B cell (primary cell): Measurements from ENCODE around the gene PIGT. TPM values are rescaled to one million over a fixed set of nuclear protein-coding genes. Genes with fewer than 3 reads are reported as not detected.
A peak's percentile ranks its signal among the peaks of the same experiment; 100 is the strongest.

ENCODE experiments used
- ATAC-seq: fragments of 200-7000 bp; cut with Tn5 transposase; one replicate; pipeline ENCODE4 v1.10.0; 2021; ENCODE audit warnings: low read depth, mild to moderate bottlenecking, moderate number of reproducible peaks, moderate library complexity
- CTCF ChIA-PET: fragments of 350-600 bp; sonication (Branson Sonifier 250); formaldehyde crosslinking; loops from one replicate; lab custom pipeline; 2021; ENCODE audit warnings: antibody characterized with exemption, inconsistent platforms; lab: Charles Lee
- POLR2A ChIA-PET: fragments of 350-600 bp; sonication (Branson Sonifier 250); formaldehyde crosslinking; loops from one replicate; lab custom pipeline; 2021; ENCODE audit warnings: antibody characterized with exemption; lab: Charles Lee
- DNase-seq: peaks from one replicate; pipeline ENCODE4 v3.0.0; 2013
- H2AFZ ChIP-seq: 2 replicates; pipeline ENCODE4 v1.6.1; 2012; ENCODE audit warnings: mild to moderate bottlenecking, low read depth, low read length; ENCODE audit not compliant: insufficient read depth, poor library complexity, severe bottlenecking
- H3K27ac ChIP-seq, 2 donors: 1 replicate in 1 of 2; 2 replicates in 1 of 2; pipeline ENCODE4 v1.5.1; 2012 to 2013; ENCODE audit warnings: low read length in 2 of 2, mild to moderate bottlenecking in 2 of 2, moderate library complexity in 1 of 2
- H3K27me3 ChIP-seq, 4 experiments: fragments of 200-600 bp in 1 of 4; sonication (generic) in 1 of 4; replicated peaks in 1 of 4; 1 replicate in 2 of 4; 2 replicates in 2 of 4; pipeline versions ENCODE4 v1.6.1 to v1.7.0; 2013 to 2016; ENCODE audit warnings: low read length in 3 of 4, mild to moderate bottlenecking in 2 of 4, mixed read lengths in 1 of 4, moderate library complexity in 1 of 4; ENCODE audit not compliant: insufficient read depth in 4 of 4, control insufficient read depth in 3 of 4; ENCODE audit errors: control extremely low read depth in 1 of 4
- H3K36me3 ChIP-seq, 2 experiments: replicated peaks in 1 of 2; 1 replicate in 1 of 2; 2 replicates in 1 of 2; pipeline versions ENCODE4 v1.6.1 to v1.7.1; 2013; ENCODE audit warnings: low read length in 1 of 2; ENCODE audit not compliant: insufficient read depth in 2 of 2, control insufficient read depth in 1 of 2; ENCODE audit errors: control extremely low read depth in 1 of 2, extremely low read depth in 1 of 2
- H3K4me1 ChIP-seq, 2 donors: fragments of 200-600 bp in 1 of 2; sonication (generic) in 1 of 2; 1 replicate in 1 of 2; 2 replicates in 1 of 2; pipeline versions ENCODE4 v1.5.1 to v1.6.1; 2013 to 2017; ENCODE audit warnings: low read length in 2 of 2; ENCODE audit not compliant: control insufficient read depth in 2 of 2, insufficient read depth in 2 of 2
- H3K4me2 ChIP-seq: replicated peaks from 2 replicates; pipeline ENCODE3; 2012; ENCODE audit warnings: mild to moderate bottlenecking, low read depth, low read length; ENCODE audit not compliant: poor library complexity, severe bottlenecking
- H3K4me3 ChIP-seq, 5 experiments: fragments of 200-600 bp in 1 of 5; sonication (generic) in 1 of 5; 1 replicate in 3 of 5; 2 replicates in 2 of 5; pipeline versions ENCODE4 v1.5.1 to v1.7.0; 2011 to 2016; ENCODE audit warnings: low read length in 4 of 5, mild to moderate bottlenecking in 4 of 5, low read depth in 2 of 5, control low read depth in 1 of 5, moderate library complexity in 1 of 5; ENCODE audit not compliant: insufficient read depth in 1 of 5; ENCODE audit errors: control extremely low read depth in 1 of 5, extremely low read depth in 1 of 5
- H3K79me2 ChIP-seq: fragments of 200-600 bp; sonication (generic); one replicate; pipeline ENCODE4 v1.6.0; 2016; ENCODE audit warnings: low read length; ENCODE audit not compliant: control insufficient read depth, insufficient read depth
- H3K9ac ChIP-seq: fragments of 200-600 bp; sonication (generic); 2 replicates; pipeline ENCODE4 v1.6.1; 2017; ENCODE audit warnings: mild to moderate bottlenecking, low read length, moderate library complexity
- H3K9me3 ChIP-seq, 3 donors: one replicate each; pipeline versions ENCODE4 v1.6.1 to v1.7.1; 2013; ENCODE audit warnings: low read length in 2 of 3; ENCODE audit not compliant: control insufficient read depth in 2 of 3, insufficient read depth in 1 of 3; ENCODE audit errors: control extremely low read depth in 1 of 3
- H4K20me1 ChIP-seq: 2 replicates; pipeline ENCODE4 v1.6.0; 2012; ENCODE audit warnings: mild to moderate bottlenecking, low read length; ENCODE audit not compliant: insufficient read depth, control insufficient read depth, poor library complexity, severe bottlenecking
- H3K27ac Mint-ChIP-seq: one replicate; pipeline ENCODE4 v1.8.0; 2021; ENCODE audit warnings: mixed read lengths
- H3K27me3 Mint-ChIP-seq: one replicate; pipeline ENCODE4 v1.8.0; 2021; ENCODE audit warnings: mixed read lengths
- H3K4me1 Mint-ChIP-seq: one replicate; pipeline ENCODE4 v1.8.0; 2021; ENCODE audit warnings: mixed read lengths
- H3K4me3 Mint-ChIP-seq: one replicate; pipeline ENCODE4 v1.8.0; 2021; ENCODE audit warnings: mixed read lengths
- H3K9me3 Mint-ChIP-seq: one replicate; pipeline ENCODE4 v1.8.0; 2022; ENCODE audit warnings: mixed read lengths; ENCODE audit not compliant: insufficient read depth
- EZH2 ChIP-seq: IDR thresholded peaks from 2 replicates; pipeline ENCODE4 v1.6.1; 2012; ENCODE audit warnings: borderline replicate concordance, low read depth, mild to moderate bottlenecking, moderate library complexity, low read length; ENCODE audit not compliant: insufficient read depth, poor library complexity, severe bottlenecking
- WGBS: methylation state at CpG from one replicate; pipeline ENCODE4 v1.1.5; 2013; ENCODE audit warnings: missing lambda C conversion rate; ENCODE audit not compliant: insufficient coverage; 5-methylcytosine and 5-hydroxymethylcytosine counted together
- intact Hi-C: fragments of 100-400 bp; cut with micrococcal nuclease; formaldehyde crosslinking; loops from one replicate; pipeline ENCODE4 v1.10.0; 2022
- polyA plus RNA-seq: library from polyadenylated mRNA; depleted of rRNA; stranded (reverse); fragments of >200 nt; gene quantifications from 2 replicates; pipeline ENCODE4 v1.2.3, GENCODE V29; 2012
- total RNA-seq, 2 donors: library from RNA; stranded (reverse); fragments of 120-200 nt in 1 of 2; gene quantifications; 1 replicate in 1 of 2; 2 replicates in 1 of 2; pipeline versions ENCODE4 v1.2.3 to v1.2.4, GENCODE V29; 2013 to 2022
- TF ChIP-seq, protein P1 (sequence below): fragments of 200-600 bp; IDR thresholded peaks from one replicate; pipeline ENCODE4 v1.8.0; 2022; ENCODE audit warnings: antibody characterized with exemption, mild to moderate bottlenecking

The PIGT gene
- total and polyA plus RNA-seq, 2 donors (not counting 1 experiment from before 2014, with no cell fraction given), result 51.6 to 106 TPM

DNA sequence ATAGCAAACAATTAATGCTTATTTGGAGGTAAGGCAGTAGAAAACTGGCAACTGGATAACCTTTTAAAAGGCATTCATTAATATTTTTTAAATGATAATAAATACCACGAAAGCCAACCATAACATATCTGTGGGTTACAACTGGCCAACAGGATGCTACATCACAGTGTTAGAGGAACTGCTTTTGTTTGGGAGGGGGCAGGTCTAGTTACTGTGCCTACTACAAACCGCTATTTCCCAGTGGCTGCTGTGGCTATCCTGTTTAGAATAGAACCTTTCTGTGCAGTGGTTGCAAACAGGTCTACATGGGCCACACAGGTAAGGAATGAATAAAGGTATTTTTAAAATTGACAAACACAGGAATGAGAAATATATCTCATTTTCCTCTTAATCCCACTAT is 976 bp downstream of the PIGT start:
- H3K9me3 ChIP-seq, result no peaks in the 10 kb centered on the region
- peaks cover 8% of the 10 kb centered on the region for H4K20me1 ChIP-seq
- peaks cover 30 to 38% of the 10 kb centered on the region in 2 donors for H3K4me1 ChIP-seq
- peak overlapping the region in 4 of 5 experiments; percentile 80 to 97 (median 93) for H3K4me3 ChIP-seq
- ChIA-PET CTCF (interaction anchor here (1.6 to 8.3 kb wide), 5 partner anchors 17 to 57 kb away, joined by 4 to 98 read pairs (median 32); partner anchors contain the start of gene SYS1), POLR2A (interaction anchor here (0.8 to 2.2 kb wide), 3 partner anchors 43 to 54 kb away, joined by 3 to 21 read pairs (median 10); partner anchors contain the start of gene SYS1)
- no peak overlapping the region for H2AFZ ChIP-seq
- H3K27me3 ChIP-seq, result no peaks in the 10 kb centered on the region
- no peak for DNase-seq
- no peaks in the 10 kb centered on the region for H3K27me3 Mint-ChIP-seq
- TF ChIP-seq EZH2, result no peak
- TF ChIP-seq, protein P1, sequence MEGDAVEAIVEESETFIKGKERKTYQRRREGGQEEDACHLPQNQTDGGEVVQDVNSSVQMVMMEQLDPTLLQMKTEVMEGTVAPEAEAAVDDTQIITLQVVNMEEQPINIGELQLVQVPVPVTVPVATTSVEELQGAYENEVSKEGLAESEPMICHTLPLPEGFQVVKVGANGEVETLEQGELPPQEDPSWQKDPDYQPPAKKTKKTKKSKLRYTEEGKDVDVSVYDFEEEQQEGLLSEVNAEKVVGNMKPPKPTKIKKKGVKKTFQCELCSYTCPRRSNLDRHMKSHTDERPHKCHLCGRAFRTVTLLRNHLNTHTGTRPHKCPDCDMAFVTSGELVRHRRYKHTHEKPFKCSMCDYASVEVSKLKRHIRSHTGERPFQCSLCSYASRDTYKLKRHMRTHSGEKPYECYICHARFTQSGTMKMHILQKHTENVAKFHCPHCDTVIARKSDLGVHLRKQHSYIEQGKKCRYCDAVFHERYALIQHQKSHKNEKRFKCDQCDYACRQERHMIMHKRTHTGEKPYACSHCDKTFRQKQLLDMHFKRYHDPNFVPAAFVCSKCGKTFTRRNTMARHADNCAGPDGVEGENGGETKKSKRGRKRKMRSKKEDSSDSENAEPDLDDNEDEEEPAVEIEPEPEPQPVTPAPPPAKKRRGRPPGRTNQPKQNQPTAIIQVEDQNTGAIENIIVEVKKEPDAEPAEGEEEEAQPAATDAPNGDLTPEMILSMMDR, result no peak
- H3K27ac ChIP-seq, result peak overlapping the region in 1 of 2 donors; percentile 90
- peak overlapping the region; percentile 90 for H3K4me2 ChIP-seq
- H3K4me3 Mint-ChIP-seq, result peak overlapping the region; percentile 99
- intact Hi-C loops, result loop anchor here (1.0 to 5.0 kb wide), 3 partner anchors 15 to 455 kb away; partner anchors contain the start of gene TOMM34
- peaks cover 53% of the 10 kb centered on the region for H3K4me1 Mint-ChIP-seq
- peaks cover 38% of the 10 kb centered on the region for H3K79me2 ChIP-seq
- peak overlapping the region; percentile 98 for H3K9ac ChIP-seq
- no peaks in the 10 kb centered on the region for H3K9me3 Mint-ChIP-seq
- H3K27ac Mint-ChIP-seq, result peak overlapping the region; percentile 100
- ATAC-seq, result no peak
- H3K36me3 ChIP-seq, result peaks cover 15 to 31% of the 10 kb centered on the region in 2 experiments
- no CpG with 5 or more reads among the region's 2 CpGs for WGBS
